HCT116 (cell line): ENCODE data around the gene MTOR. TPM values are rescaled to one million over a fixed set of nuclear protein-coding genes. Genes with fewer than 3 reads are reported as not detected.

ENCODE experiments used
- ATAC-seq: fragments of 200-7000 bp; cut with Tn5 transposase; 2 replicates; pipeline ENCODE4 v1.9.1; 2020; ENCODE audit warnings: mild to moderate bottlenecking, moderate library complexity
- BruUV-seq: library from RNA; stranded (reverse); fragments of 400-500 nt; replicated peaks from 2 replicates; lab custom pipeline; 2021; lab: Mats Ljungman, UMichigan
- CTCF ChIA-PET: fragments of 300-600 bp; sonication (Branson Sonifier 250); formaldehyde crosslinking; loops from one replicate; lab custom pipeline; 2021; ENCODE audit warnings: antibody characterized with exemption; lab: Charles Lee
- POLR2A ChIA-PET: fragments of 300-600, 350-600 bp; sonication (Branson Sonifier 250); formaldehyde crosslinking; loops from one replicate; lab custom pipeline; 2021; ENCODE audit warnings: antibody characterized with exemption; lab: Charles Lee
- RAD21 ChIA-PET, 2 experiments: fragments of 300-600 bp; sonication (Branson Sonifier 250); formaldehyde crosslinking; loops; one replicate each; lab custom pipeline; 2023; ENCODE audit warnings: low total read pairs in 2 of 2; ENCODE audit not compliant: uncharacterized antibody in 2 of 2, unreplicated experiment in 2 of 2, low non-redundant PET in 1 of 2; lab: Charles Lee
- DNase-seq: peaks from one replicate; pipeline ENCODE4 v3.0.0-alpha.2; 2010; ENCODE audit warnings: low read depth, low spot score
- H2AFZ ChIP-seq: fragments of 200-600 bp; shearing (Covaris generic), sonication (generic); 2 replicates; pipeline ENCODE4 v1.6.1; 2017; ENCODE audit warnings: low read depth, mixed run types, mixed read lengths, antibody characterized with exemption, low read length; ENCODE audit not compliant: poor library complexity, severe bottlenecking
- H3K27ac ChIP-seq: 2 replicates; pipeline ENCODE4 v1.5.1; 2012; ENCODE audit warnings: low read depth, low read length
- H3K27me3 ChIP-seq: fragments of 200-600 bp; sonication (generic); 2 replicates; pipeline ENCODE4 v1.6.1; 2016; ENCODE audit warnings: mixed run types, low read length, mixed read lengths; ENCODE audit not compliant: insufficient read depth
- H3K36me3 ChIP-seq, 2 experiments: fragments of 200-500 bp in 1 of 2; fragments of 200-600 bp in 1 of 2; sonication (Bioruptor generic) in 1 of 2; sonication (generic) in 1 of 2; 2 replicates each; pipeline versions ENCODE4 v1.5.1 to v1.6.1; 2014 to 2016; ENCODE audit warnings: low read length in 2 of 2, inconsistent platforms in 1 of 2, mixed read lengths in 1 of 2, mixed run types in 1 of 2; ENCODE audit not compliant: insufficient read depth in 2 of 2, control insufficient read depth in 1 of 2
- H3K4me1 ChIP-seq, 2 experiments: fragments of 200-600 bp in 1 of 2; sonication (generic) in 1 of 2; 2 replicates each; pipeline versions ENCODE4 v1.5.1 to v1.6.1; 2012 to 2017; ENCODE audit warnings: low read length in 2 of 2, inconsistent platforms in 1 of 2, mild to moderate bottlenecking in 1 of 2, mixed read lengths in 1 of 2, mixed run types in 1 of 2, moderate library complexity in 1 of 2; ENCODE audit not compliant: insufficient read depth in 2 of 2, control insufficient read depth in 1 of 2
- H3K4me2 ChIP-seq: fragments of 200-600 bp; sonication (generic); 2 replicates; pipeline ENCODE4 v1.6.1; 2017; ENCODE audit warnings: mixed run types, low read length, mixed read lengths
- H3K4me3 ChIP-seq, 2 experiments: fragments of 200-600 bp in 1 of 2; sonication (generic) in 1 of 2; replicated peaks in 1 of 2; 2 replicates each; pipeline ENCODE4 v1.5.1; 2011 to 2016; ENCODE audit warnings: low read length in 2 of 2, control low read depth in 1 of 2, low read depth in 1 of 2, mild to moderate bottlenecking in 1 of 2, mixed read lengths in 1 of 2, mixed run types in 1 of 2
- H3K79me2 ChIP-seq: fragments of 200-600 bp; sonication (generic); 2 replicates; pipeline ENCODE4 v1.6.1; 2017; ENCODE audit warnings: mild to moderate bottlenecking, mixed run types, low read length, moderate library complexity, mixed read lengths; ENCODE audit not compliant: insufficient read depth
- H3K9ac ChIP-seq: fragments of 200-600 bp; sonication (generic); 2 replicates; pipeline ENCODE4 v1.6.1; 2016; ENCODE audit warnings: low read length, mixed read lengths
- H3K9me2 ChIP-seq: fragments of 200-600 bp; sonication (generic), shearing (Covaris generic); 2 replicates; pipeline ENCODE4 v1.6.1; 2017; ENCODE audit warnings: mixed run types, mild to moderate bottlenecking, moderate library complexity; ENCODE audit not compliant: insufficient read depth
- H3K9me3 ChIP-seq, 2 experiments: fragments of 200-500 bp in 1 of 2; fragments of 200-600 bp in 1 of 2; sonication (Bioruptor generic) in 1 of 2; sonication (generic) in 1 of 2; 2 replicates each; pipeline ENCODE4 v1.6.1; 2014 to 2017; ENCODE audit warnings: low read length in 2 of 2, mixed read lengths in 2 of 2, inconsistent platforms in 1 of 2, low read depth in 1 of 2, mild to moderate bottlenecking in 1 of 2, mixed run types in 1 of 2, moderate library complexity in 1 of 2; ENCODE audit not compliant: control insufficient read depth in 1 of 2, insufficient read depth in 1 of 2
- H4K20me1 ChIP-seq: fragments of 200-600 bp; sonication (generic), shearing (Covaris generic); 2 replicates; pipeline ENCODE4 v1.6.1; 2017; ENCODE audit warnings: mixed run types, mild to moderate bottlenecking, moderate library complexity; ENCODE audit not compliant: insufficient read depth
- CBX3 ChIP-seq: IDR thresholded peaks from 2 replicates; pipeline ENCODE4 v1.6.1; 2012; ENCODE audit warnings: low read depth
- CEBPB ChIP-seq: IDR thresholded peaks from 2 replicates; pipeline ENCODE4 v1.6.1; 2012; ENCODE audit warnings: low read depth
- CTCF ChIP-seq, 3 experiments: fragments of 200-600 bp in 1 of 3; sonication (generic) in 1 of 3; IDR thresholded peaks in 2 of 3; conservative IDR thresholded peaks in 1 of 3; 2 replicates each; pipeline ENCODE4 v1.5.1; 2012 to 2017; ENCODE audit warnings: low read depth in 2 of 3, low read length in 2 of 3, antibody characterized with exemption in 1 of 3, borderline replicate concordance in 1 of 3, control low read depth in 1 of 3, mild to moderate bottlenecking in 1 of 3, mixed read lengths in 1 of 3, mixed run types in 1 of 3, moderate library complexity in 1 of 3; ENCODE audit not compliant: insufficient read depth in 1 of 3
- EGR1 ChIP-seq: IDR thresholded peaks from 2 replicates; pipeline ENCODE4 v1.6.1; 2012; ENCODE audit warnings: low read depth
- FOSL1 ChIP-seq: IDR thresholded peaks from 2 replicates; pipeline ENCODE4 v1.6.1; 2012; ENCODE audit warnings: low read depth
- JUND ChIP-seq: IDR thresholded peaks from 2 replicates; pipeline ENCODE4 v1.6.1; 2012
- POLR2A ChIP-seq: IDR thresholded peaks from 2 replicates; pipeline ENCODE4 v1.7.0; 2011; ENCODE audit warnings: borderline replicate concordance; ENCODE audit not compliant: insufficient read depth, insufficient read length; ENCODE audit errors: extremely low read depth
- POLR2AphosphoS5 ChIP-seq: IDR thresholded peaks from 2 replicates; pipeline ENCODE4 v1.6.1; 2011; ENCODE audit warnings: mild to moderate bottlenecking, low read depth, low read length, moderate library complexity
- RAD21 ChIP-seq: IDR thresholded peaks from 2 replicates; pipeline ENCODE4 v1.6.1; 2012; ENCODE audit warnings: low read depth, mild to moderate bottlenecking
- REST ChIP-seq: IDR thresholded peaks from 2 replicates; pipeline ENCODE4 v1.6.1; 2012; ENCODE audit warnings: low read depth
- SP1 ChIP-seq: IDR thresholded peaks from 2 replicates; pipeline ENCODE4 v1.6.1; 2012; ENCODE audit warnings: low read depth
- TCF7L2 ChIP-seq: IDR thresholded peaks from 2 replicates; pipeline ENCODE4 v1.7.0; 2011; ENCODE audit warnings: borderline replicate concordance, inconsistent platforms; ENCODE audit not compliant: insufficient read depth, insufficient read length; ENCODE audit errors: extremely low read depth
- YY1 ChIP-seq: IDR thresholded peaks from 2 replicates; pipeline ENCODE4 v1.6.1; 2011; ENCODE audit warnings: low read length, low read depth, moderate library complexity, mild to moderate bottlenecking; ENCODE audit not compliant: insufficient replicate concordance; ENCODE audit errors: extremely low read depth
- ZBTB33 ChIP-seq: IDR thresholded peaks from 2 replicates; pipeline ENCODE4 v1.6.1; 2011; ENCODE audit warnings: mild to moderate bottlenecking, low read length, moderate library complexity; ENCODE audit not compliant: insufficient replicate concordance; ENCODE audit errors: extremely low read depth
- ZNF274 ChIP-seq: fragments of 200-500 bp; sonication (Bioruptor generic); IDR thresholded peaks from 2 replicates; pipeline ENCODE4 v1.6.1; 2014; ENCODE audit warnings: mild to moderate bottlenecking, low read depth, low read length, inconsistent platforms
- intact Hi-C: fragments of 100-400 bp; cut with micrococcal nuclease; formaldehyde crosslinking; loops from 2 replicates; pipeline ENCODE4 v1.10.0; 2022
- total RNA-seq: library from RNA; stranded (reverse); gene quantifications from one replicate; pipeline ENCODE4 v1.2.1, GENCODE V29; 2021; ENCODE audit not compliant: unreplicated experiment

MTOR gene
- total RNA-seq, 1 experiment from 2014 or later: 42.2 TPM

DNA sequence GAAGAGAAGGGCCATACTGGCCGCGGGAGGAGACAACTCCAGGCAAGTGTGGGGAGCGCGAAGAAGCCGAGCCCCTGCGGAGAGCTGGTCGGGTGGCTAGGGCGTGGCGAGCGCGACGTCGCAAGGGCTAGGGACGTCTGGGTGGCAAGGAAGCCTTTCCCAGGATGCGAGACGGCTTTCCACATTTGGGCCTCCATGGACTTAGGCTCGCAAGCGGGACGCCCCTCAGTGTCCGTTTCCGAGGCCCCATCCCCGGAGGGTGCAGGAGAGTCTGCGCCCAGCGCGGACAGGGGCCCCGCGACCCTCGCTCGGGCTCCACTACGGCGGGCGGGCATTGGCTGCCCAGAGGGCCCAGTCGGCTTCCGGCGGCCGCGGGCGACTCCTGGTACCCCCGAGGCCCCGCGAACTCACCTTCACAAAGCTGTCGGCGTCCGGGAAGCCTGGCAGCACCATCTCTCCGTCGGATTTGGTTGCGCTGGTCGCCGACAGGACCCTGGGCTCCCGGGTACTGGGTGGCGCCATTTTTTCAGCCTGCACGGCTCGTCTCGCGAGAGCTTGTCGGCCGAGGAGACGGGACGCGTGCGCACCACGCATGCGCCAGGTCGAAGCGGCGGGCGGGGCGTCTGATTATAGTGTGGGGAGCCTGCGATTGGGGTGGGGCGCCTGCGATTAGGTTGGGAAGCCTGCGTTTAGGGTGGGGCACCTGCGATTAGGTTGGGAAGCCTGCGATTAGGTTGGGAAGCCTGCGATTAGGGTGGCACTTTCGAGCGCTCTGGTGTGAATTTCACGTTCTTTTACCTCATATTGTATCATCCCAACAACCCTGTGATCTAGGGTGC lies 162.8 kb downstream of the MTOR start, which contains the start of gene EXOSC10 (continued):
- TF ChIP-seq REST: no peak
- no peak for TF ChIP-seq CBX3
- TF ChIP-seq, all 23 proteins: peak for 7

DNA sequence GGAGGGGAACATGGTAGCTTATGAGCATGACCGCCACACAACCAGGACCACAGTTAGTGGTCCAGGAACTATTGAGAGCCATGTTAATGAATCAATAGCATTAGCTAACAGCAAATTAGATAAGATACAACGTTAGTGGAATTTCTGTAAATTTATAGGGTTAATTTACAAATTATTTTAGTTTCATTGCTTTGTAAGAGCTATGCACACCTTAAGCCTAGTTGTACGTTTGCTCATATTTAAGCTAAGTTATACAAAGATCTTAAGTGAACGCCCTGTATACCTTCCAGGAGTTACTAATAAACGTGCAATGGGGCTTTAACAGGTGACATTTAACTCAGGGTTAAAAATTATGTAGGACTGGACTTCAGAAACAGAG lies 163.4 kb downstream of the MTOR start:
- Histone ChIP-seq H3K36me3 (peaks cover 14 to 16% of the 10 kb centered on the region in 2 experiments; a peak in 3 of 4 replicates), H3K4me2 (peak overlapping the region; percentile 73), H3K9ac (peak overlapping the region; percentile 95), H3K79me2 (peaks cover 37% of the 10 kb centered on the region), H3K9me2 (no peaks in the 10 kb centered on the region), H3K27me3 (no peaks in the 10 kb centered on the region), H3K27ac (peak overlapping the region; percentile 91), H3K4me3 (peak overlapping the region; percentile 64 to 87), H4K20me1 (no peaks in the 10 kb centered on the region; the same call in 1 of the 2 replicates), H2AFZ (no peak overlapping the region), H3K9me3 (no peaks in the 10 kb centered on the region), H3K4me1 (peaks cover 6 to 18% of the 10 kb centered on the region in 2 experiments)
- ChIA-PET CTCF (interaction anchor here (0.9 to 1.7 kb wide), 3 partner anchors 35 to 605 kb away, joined by 3 to 4 read pairs (median 4); no protein-coding TSS in a partner anchor), POLR2A (interaction anchor here (0.8 to 1.6 kb wide), 5 partner anchors 10 to 164 kb away, joined by 3 to 4 read pairs (median 3); no protein-coding TSS in a partner anchor), RAD21 (no interaction called here)
- intact Hi-C loops: no loop called here
- no peak for TF ChIP-seq CBX3
- TF ChIP-seq CTCF (IDR thresholded peaks at IDR 0.05 in 2 of 3, conservative IDR thresholded peaks at IDR 0.05 in 1 of 3; ENCODE audit: borderline replicate concordance in 1 of 3, insufficient read depth in 1 of 3, low read depth in 2 of 3, low read length in 2 of 3): no peak
- no peak for TF ChIP-seq YY1
- TF ChIP-seq ZBTB33: no peak
- no peak for TF ChIP-seq EGR1
- no peak for TF ChIP-seq CEBPB
- no peak for TF ChIP-seq TCF7L2
- no peak for TF ChIP-seq RAD21
- no peak for TF ChIP-seq JUND
- no peak for TF ChIP-seq SP1
- TF ChIP-seq ZNF274: no peak
- TF ChIP-seq POLR2AphosphoS5: no peak
- no peak for TF ChIP-seq FOSL1
- TF ChIP-seq POLR2A: no peak
- DNase-seq: no peak
- no peak for ATAC-seq
- no TSS peak for BruUV-seq
